HT-29 (cell line): ENCODE measurements around the gene TEKT2. TPM values are rescaled to one million over a fixed set of nuclear protein-coding genes. Genes with fewer than 3 reads are reported as not detected.

Experiments used
- DNase-seq: peaks from one replicate; pipeline ENCODE4 v3.0.0-alpha.2; 2015; ENCODE audit warnings: low spot score
- total RNA-seq: library from RNA; depleted of rRNA; stranded (reverse); fragments of >200 nt; shearing (Covaris generic); gene quantifications from 2 replicates; pipeline ENCODE4 v1.2.3, GENCODE V29; 2014

Gene TEKT2
- total RNA-seq, 1 experiment from 2014 or later = not detected

DNA sequence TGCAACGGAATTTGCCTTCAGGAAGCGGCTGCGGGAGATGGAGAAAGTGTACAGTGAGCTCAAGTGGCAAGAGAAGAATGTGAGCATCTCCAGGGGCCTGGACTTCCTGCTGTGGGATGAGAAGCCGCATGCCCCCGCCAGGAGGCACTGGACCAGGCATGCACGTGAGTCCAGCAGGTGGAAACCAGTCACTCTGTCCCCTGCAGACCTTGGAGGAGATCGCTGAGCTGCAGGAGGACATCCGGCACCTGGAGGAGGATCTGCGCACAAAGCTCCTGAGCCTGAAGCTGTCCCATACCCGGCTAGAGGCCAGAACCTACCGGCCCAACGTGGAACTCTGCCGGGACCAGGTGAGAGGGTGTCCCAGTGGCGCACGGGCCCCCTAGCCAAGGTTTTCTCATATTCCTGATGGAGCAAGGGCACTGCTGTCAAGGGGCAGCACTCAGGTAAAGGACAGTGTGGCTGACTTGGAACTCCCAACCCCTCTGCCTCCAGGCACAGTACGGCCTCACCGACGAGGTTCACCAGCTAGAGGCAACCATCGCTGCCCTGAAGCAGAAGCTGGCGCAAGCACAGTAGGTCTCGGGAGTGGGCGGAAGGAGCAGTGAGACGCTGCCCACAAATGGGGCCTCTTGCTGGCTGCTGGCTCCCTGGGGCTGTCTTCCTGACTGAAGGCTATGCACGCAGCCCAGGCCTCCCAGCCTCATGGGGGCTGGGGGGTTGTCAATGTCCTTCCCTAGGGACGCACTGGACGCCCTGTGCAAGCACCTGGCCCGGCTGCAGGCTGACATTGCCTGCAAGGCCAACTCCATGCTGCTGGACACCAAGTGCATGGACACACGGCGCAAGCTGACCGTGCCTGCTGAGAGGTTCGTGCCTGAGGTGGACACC, 3.6 kb downstream of the TEKT2 start:
- DNase-seq = peak; percentile 18

DNA sequence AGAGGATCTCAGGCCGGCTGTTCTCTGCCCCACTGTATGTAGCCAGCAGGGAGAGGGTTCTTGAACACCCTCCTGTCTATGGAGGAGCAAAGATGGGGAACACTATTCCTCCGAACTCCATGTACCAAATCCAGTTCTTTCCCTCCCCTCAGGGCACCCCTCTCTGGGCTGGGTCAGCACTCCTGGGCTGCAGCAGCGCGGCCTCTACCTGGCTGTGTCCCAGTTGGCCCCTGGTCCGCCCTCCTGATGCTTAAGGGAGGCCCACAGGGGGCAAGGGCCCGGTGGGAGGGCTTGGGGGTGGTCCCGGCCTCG, 4.3 kb downstream of the TEKT2 start:
- DNase-seq = no peak

DNA sequence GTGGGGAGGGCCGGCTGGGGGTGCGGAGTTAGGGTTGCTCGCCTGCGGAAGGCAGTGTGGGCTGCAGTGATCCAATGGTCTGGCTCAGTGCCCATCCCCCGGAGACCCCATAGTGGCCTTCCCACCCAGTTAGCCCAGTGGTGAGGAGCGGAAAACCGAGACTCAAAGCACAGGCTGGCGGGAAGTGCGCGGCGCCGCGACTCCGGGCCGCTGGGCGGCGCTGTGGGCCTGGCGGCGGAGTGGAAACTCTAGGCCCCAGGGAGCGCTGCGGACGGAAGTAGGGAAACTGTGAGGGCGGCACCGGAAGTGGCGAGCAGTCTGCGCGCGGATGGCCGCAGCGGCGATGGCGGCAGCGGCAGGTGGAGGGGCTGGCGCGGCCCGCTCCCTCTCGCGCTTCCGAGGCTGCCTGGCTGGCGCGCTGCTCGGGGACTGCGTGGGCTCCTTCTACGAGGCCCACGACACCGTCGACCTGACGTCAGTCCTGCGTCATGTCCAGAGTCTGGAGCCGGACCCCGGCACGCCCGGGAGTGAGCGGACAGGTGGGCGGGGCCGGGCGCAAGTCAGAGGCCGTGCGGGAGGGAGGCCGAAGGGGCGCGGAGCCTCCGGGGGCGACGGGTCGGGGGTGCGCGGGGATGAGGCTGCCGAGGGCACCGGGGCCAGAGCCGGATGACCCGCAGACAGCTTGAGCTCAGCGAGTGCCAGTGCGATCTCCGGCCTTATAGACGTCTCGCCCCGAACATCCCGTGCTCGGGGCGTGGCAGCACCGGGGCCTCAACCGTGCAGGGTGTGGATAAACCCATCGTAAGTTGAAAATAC, 4.9 kb downstream of the TEKT2 start, which contains the start of gene ADPRS:
Gene ADPRS (plus strand): TSS at position 316 of the 816 bp plus-strand sequence. CDS start 13 bp downstream, at position 329.
- peak; percentile 86 for DNase-seq

DNA sequence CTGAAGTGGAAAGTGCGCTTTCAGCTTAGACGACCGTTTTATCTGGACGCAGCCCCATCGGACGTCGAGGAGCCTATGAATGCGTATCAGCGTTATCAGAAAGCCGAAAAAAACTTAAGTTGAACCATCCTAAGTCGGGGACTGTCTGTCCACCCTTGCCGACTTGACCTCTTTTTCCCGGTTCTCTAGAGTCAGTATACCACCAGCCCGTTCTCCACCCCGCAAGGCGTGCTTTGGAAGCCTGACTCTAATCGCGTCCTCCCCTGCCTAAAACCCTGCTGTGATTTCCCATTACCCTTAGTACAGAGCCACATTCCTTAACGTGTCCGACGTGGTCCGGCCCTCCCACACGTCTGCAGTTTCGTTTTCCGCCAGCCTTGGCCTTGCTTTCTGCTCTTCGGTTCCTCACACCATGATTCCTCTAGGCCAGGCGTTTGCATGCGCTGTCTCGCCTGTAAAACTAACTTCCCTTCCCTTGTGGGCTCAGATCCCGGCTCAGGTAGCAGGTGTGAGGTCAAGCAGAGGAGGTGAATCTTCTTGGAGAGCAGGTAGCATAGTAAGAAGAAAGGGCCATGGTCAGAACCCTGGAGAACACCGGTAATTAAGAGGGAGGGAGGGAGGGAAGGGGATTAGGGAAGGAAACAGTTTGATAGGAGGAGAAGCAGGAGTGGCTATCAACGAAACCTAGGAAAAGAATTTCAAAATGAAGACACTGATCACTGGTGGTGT, 5.7 kb downstream of the TEKT2 start:
- peak; percentile 46 for DNase-seq

DNA sequence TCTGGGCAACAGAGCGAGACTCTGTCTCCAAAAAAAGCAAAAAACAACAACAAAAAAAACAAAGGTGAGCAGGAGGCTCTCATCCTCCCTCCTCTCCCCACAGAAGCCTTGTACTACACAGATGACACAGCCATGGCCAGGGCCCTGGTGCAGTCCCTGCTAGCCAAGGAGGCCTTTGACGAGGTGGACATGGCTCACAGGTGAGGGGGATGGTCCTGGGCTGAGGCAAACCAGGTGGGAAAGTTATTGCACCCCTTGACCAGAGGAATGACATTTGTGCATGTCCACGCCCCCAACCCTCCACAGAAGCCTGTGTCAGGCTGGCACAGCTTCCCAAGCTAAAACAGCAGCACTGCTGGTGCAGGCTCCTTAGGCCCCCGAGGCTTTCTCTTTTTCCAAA, 7.2 kb downstream of the TEKT2 start:
- no peak for DNase-seq

DNA sequence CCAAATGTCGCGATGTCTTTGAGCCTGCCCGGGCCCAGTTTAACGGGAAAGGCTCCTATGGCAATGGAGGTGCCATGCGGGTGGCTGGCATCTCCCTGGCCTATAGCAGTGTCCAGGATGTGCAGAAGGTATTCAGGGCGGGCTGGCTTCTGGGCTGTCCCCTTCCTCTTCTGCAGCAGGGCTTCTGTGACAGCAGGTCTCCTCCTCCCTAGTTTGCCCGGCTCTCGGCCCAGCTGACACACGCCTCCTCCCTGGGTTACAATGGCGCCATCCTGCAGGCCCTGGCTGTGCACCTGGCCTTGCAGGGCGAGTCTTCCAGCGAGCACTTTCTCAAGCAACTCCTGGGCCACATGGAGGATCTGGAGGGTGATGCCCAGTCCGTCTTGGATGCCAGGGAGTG, 7.8 kb downstream of the TEKT2 start:
- DNase-seq = no peak

DNA sequence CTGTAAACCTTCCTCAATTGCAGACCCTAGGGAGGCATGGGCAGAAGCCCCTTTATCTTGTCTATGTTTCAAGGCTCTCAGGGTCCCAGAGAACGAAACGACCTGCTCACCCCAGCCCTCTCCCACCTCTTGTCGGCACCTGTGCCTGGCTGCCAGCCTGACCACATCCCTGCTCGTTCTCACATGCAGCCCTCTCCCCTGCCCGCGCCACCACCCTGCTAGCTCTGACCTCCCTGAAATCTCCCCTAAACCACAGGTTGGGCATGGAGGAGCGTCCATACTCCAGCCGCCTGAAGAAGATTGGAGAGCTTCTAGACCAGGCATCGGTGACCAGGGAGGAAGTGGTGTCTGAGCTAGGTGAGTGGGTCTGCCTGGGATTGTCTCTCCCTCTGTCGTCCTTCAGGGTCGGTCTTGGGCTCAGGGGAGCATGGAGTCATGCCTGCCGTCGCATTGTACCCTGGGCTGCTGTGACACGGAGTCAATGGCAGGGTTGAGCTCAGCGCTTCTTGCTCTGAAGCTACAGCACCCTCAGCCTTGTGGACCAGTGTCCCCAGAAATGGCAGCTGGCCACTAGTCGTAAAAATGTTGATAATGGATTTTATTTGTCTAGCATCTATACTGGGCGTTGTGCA, 8.4 kb downstream of the TEKT2 start:
- no peak for DNase-seq

DNA sequence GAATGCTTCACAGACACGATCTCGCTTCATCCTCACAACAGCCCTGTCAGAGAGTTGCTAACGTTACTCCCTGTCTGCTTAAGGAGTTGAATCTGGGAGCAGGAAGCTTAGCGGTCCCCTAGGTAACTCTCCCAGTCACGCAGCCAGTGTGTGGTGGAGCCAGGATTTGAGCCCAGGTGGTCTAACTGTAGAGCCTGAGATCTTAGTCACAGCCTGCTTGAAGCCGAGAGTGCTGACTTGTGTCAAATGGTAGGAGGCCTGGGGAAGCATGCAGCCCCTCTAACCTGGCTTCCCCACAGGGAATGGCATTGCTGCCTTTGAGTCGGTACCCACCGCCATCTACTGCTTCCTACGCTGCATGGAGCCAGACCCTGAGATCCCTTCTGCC, 8.9 kb downstream of the TEKT2 start:
- no peak for DNase-seq

DNA sequence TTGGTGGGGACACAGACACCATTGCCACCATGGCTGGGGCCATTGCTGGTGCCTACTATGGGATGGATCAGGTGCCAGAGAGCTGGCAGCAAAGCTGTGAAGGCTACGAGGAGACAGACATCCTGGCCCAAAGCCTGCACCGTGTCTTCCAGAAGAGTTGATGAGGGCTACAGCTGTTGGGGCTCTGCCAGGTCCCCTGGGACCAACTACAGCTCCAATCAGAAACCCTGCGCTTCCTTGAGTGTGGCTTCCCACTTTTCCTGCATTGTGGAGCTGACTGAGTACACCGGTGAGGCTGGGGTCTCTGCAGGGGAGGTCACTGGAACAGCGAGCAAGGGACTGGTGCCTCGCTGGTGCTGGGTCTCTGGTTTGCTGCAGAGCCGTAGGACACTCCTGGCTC, 9.3 kb downstream of the TEKT2 start:
- no peak for DNase-seq

DNA sequence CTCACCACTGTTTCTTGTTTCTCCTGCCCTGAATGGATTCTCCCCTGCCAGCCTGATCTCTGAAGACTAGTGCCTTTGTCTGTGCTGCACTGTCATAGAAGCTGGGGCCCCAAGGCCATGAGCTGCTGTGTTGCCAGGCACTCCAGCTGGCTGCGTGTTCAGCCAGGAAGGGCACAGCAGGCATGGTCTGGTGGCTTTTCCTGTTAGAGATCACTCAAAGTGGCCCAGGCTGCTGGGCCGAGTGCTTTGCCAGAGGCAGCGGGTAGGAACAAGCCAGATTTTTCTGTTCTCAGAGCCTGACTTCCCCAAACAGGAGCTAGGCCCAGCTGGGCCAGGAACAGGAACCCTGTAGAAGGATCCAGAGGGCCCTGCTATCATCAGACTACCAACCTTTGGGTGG, 10.0 kb downstream of the TEKT2 start:
- no peak for DNase-seq

DNA sequence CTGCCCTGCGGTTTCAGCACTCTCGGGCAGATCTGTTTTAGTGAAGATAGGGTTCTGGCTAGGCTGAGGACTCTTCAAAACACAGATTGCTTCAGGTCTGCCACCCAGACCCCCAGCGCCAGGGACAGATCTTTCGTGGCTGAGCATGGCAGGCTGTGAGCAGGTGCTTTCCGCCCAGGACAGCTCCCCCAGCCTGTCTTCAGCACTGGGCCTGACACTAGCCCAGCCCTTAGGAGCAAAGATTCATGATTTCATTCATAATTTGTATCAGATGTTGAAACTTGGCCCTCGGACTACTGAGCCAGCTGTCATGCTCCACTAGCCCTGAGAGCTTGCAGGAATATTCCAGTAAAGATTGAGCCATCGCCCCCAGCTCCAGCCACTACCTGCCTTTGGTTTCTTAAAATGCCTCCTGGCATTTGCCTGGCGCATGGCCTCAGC, 10.7 kb downstream of the TEKT2 start:
- DNase-seq = no peak

DNA sequence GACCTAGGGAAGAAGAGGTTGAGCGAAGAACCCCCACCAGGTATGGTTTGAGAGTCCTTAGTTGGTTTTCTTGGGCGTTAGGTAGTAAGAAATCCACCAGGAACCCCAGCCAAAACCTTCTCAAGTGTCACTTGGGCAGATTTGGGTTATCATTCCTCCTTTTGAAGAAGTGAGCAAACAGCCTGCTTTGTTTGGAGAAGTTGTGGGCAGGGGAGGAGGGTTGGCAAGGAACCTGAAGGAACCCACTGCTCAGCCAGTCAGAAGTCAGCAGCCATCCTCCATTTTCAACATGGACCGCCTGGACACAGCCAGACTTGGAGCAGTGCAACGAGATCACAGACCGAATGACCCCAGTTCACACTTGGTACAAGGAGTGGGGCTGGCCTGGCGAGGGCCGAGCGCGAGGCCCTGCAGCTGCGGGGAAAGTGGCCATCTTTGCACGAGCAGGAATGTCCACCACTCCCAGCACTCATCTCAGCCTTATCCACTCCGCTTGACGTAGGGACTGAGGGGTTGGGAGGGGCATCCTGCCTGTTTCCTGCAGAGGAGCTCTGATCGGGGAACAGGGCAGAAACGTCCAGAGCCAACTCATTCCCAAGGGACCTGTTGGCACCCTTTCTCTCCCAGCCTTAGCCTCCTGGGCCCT, 12.0 kb downstream of the TEKT2 start:
- no peak for DNase-seq

DNA sequence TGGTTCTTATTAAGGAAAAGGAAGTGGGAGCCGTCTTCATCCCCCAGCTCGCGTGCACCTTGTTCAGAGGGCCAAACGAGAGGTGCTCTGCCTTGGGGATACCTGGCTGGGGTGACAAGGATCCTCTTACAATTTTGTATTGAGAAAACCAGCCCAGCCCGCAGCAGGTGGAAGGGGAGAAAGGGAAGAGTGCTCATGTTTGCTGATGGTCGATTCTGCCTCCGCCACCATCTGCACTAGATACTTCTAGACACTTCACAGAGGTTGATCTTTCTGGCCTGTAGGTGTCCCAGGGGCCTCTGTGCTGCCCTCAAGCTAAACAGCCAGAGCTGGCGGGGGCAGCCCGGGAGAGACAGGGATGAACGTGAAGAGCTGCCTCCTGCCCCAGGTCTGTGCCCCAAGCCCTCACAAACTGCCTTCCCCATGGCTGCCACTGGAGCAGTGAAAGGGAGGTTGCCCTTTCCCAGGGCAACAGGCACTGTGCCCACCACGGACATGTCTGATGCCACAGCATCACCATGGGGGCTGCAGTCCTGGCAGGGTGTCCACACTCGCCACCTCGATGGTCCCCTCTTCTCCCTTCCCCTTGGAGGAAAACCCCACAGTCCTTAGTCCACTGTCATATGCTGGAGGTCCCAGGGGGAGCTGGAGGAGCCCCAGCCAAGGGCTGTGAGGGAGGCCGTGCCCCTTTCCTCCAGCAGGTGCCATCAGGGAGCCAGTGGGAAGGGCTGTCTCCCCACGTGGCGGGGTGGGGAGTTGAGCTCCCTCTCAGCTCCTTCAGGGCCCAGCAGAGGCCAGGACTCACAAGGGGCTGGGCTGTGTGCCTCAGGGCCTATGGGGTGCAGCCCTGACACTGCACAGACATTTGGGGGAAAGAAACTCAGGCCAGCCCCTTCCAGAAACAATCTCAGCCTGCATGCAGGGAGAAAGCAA, 12.9 kb downstream of the TEKT2 start:
- DNase-seq = peak; percentile 56

DNA sequence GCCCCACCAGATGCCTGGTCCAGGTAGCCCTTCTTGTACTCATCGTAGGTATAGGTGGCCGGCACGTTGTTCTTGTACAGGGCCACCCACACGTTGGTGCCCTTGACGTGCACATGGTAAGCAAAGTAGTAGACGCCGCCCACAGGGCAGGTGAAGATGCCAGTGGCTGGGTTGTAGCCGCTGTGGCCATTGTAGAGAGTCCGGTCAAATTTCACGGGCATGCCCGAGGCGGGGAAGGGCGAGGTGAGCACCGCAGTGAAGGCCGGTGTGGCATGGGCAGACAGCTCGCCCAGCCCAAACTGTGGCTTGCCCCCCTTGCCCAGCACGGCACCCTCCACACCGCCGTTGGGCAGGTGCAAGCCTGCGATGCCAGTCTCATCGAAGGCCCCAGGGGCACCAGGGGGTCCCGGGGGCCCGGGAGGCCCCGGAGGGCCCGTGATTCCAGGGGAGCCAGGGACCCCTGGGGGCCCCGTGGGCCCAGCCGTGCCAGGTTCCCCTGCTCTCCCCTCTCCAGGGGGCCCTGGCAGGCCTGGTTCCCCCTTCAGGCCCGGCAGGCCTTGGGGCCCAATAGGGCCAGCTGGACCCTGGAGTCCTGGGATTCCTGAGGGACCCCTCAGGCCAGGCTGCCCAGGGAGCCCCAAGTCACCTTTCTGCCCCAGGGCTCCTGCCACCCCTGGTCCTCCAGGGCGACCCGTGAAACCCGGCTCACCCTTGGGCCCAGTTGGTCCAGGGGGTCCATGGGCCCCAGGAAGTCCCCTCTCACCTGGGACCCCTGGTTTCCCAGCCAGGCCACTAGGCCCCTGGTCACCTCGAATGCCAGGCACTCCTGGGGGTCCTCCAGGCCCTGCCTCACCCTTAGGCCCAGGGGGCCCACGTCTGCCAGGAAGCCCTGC, 14.0 kb downstream of the TEKT2 start:
- DNase-seq = no peak

DNA sequence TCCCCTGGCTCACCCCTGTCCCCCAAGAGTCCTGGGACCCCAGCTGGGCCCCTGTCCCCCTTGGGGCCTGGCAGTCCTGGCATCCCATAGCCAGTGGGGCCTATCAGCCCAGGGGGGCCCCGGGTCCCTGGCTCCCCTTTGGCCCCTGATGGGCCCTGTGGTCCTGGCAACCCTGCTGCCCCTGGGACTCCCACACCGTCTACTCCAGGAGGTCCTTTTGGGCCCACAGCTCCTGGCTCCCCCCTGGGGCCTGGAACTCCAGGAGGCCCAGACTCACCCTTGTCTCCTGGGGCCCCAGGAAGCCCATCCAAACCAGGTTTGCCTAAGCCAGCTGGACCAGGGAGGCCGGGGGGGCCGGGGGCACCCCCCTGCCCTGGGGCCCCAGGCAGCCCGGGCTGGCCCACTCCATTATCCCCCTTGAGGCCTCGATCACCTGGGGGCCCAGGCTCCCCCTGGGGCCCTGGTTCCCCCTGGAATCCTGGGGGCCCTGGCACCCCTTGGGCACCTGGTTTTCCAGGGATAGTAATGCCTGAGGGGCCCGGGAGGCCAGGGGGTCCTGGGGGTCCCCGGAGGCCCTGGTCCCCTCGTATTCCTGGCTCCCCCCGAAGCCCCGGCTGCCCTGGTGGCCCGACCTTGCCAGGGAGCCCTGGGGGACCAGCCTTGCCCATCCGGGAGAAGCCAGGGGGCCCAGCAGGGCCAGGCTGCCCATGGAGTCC, 14.9 kb downstream of the TEKT2 start:
- no peak for DNase-seq

DNA sequence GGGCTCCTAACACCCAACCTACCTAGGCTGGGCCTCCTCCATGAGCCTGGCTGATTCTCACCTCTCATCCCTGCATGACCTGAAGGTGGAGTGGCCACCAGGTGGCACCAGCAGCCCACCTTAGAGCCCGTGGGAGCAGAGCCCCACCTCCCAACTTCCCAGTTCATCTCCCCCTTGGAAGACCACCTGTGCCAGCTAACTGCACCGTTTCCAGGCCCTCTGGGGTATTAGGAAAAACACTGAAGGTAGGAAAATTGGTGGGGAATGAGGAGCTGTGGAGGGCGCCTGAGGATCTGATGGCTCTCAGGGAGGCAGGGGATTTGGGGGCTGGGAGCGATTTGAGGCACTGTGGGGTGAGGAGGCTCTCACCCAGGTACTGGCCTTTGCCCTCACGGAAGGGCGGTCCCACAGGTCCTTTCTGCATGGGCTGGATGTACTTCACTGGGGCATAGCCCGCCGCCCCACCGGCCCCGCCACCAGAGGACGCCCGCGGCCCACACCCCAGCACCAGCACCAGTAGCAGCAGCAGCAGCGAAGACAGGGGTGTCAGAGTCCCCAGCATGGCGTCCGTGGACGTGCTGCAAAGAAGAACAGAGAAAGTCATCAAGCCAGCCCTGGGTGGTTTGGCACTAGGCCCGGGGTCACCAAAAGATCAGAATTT, 15.9 kb downstream of the TEKT2 start:
- peak; percentile 93 for DNase-seq

DNA sequence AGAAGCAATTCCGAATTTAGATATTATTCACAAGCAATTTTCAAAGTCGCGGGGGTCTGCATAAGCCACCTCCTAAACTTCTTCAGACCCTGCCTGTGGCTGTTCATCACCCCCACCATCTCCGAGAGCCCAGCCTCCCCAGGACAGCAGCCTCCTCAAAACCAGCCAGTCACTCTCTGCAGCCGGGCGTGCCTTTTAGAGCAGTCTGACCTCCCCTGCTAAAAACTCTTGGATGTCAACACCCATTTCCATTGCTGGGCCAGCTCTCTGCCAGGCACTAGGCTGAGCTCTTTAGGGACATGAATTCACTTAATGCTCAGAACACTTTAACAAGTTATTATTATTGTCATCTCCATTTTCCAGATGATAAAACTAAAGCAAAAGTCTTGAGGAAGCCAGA, 16.5 kb downstream of the TEKT2 start:
- DNase-seq = no peak

DNA sequence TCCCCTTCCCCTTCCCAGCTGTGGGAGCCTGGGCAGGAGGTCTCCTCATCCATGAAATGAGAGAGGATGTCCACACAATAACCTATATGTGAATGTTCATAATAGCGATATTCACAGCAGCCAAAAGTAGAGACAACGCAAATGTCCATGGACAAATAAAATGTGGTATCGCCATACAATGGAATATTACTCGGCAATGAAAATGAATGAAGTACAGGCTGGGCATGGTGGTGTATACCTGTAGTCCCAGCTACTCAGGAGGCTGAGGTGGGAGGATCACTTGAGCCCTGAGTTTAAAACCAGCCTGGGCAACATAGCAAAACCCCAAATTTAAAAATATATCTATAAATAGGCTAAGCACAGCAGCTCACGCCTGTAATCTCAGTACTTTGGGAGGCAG, 17.7 kb downstream of the TEKT2 start:
- no peak for DNase-seq
